GM18517 (cell line): ENCODE measurements around the gene LZTS2.

ENCODE experiments used
- ATAC-seq: cut with Tn5 transposase; IDR thresholded peaks from one replicate; pipeline ENCODE4 v1.9.1; 2021; ENCODE audit warnings: mild to moderate bottlenecking, moderate library complexity; ENCODE audit not compliant: unreplicated experiment

LZTS2 gene

GRCh38 chr10:100978901-100979195 lies 20.8 kb upstream of the LZTS2 start:
- no peak for ATAC-seq

GRCh38 chr10:100979791-100980272 lies 19.8 kb upstream of the LZTS2 start:
- no peak for ATAC-seq

GRCh38 chr10:100980311-100980710 lies 19.3 kb upstream of the LZTS2 start:
- no peak for ATAC-seq

GRCh38 chr10:100980711-100981110 lies 18.9 kb upstream of the LZTS2 start:
- no peak for ATAC-seq

- ATAC-seq = no peak
Observed at GRCh38 chr10:100981178-100981772, 18.3 kb upstream of the LZTS2 start.

GRCh38 chr10:100982916-100983830 lies 16.4 kb upstream of the LZTS2 start:
- ATAC-seq = no peak

- ATAC-seq = no peak
Observed at GRCh38 chr10:100983868-100984671, 15.5 kb upstream of the LZTS2 start.

- no peak for ATAC-seq
Observed at GRCh38 chr10:100984672-100985177, 14.9 kb upstream of the LZTS2 start.

GRCh38 chr10:100985336-100985735 lies 14.3 kb upstream of the LZTS2 start:
- ATAC-seq = no peak

- ATAC-seq = no peak
Observed at GRCh38 chr10:100986623-100986951, 13.0 kb upstream of the LZTS2 start.

- ATAC-seq = peak; percentile 69
Observed at GRCh38 chr10:100986952-100987684, 12.5 kb upstream of the LZTS2 start, which contains the start of the genes MRPL43 and TWNK. TSS of gene MRPL43 (minus strand) at chr10:100987497. CDS start at chr10:100987443, 54 bp downstream. TSS of gene TWNK (plus strand) at chr10:100987543. CDS start at chr10:100988211, 668 bp downstream.

GRCh38 chr10:100987685-100988049 lies 11.9 kb upstream of the LZTS2 start:
- ATAC-seq = no peak

GRCh38 chr10:100988166-100988565 lies 11.4 kb upstream of the LZTS2 start:
- ATAC-seq = no peak

GRCh38 chr10:100989088-100989487 lies 10.5 kb upstream of the LZTS2 start:
- ATAC-seq = no peak

GRCh38 chr10:100993986-100994708 lies 5.5 kb upstream of the LZTS2 start:
- ATAC-seq = no peak

GRCh38 chr10:100995181-100995580 lies 4.4 kb upstream of the LZTS2 start:
- no peak for ATAC-seq

- no peak for ATAC-seq
Observed at GRCh38 chr10:100996678-100997359, 2.8 kb upstream of the LZTS2 start.

GRCh38 chr10:100997360-100998182 lies 2.0 kb upstream of the LZTS2 start:
- no peak for ATAC-seq
